Measurements from ENCODE around the gene UBE2B.

UBE2B gene

GRCh38 chr5:134422791-134423365 lies 51.5 kb downstream of the UBE2B start:
- no peak for TF ChIP-seq EZH2 (IDR thresholded peaks at IDR 0.05; ENCODE audit: borderline replicate concordance, low read depth, low read length, severe bottlenecking)
- TF ChIP-seq, protein P1, sequence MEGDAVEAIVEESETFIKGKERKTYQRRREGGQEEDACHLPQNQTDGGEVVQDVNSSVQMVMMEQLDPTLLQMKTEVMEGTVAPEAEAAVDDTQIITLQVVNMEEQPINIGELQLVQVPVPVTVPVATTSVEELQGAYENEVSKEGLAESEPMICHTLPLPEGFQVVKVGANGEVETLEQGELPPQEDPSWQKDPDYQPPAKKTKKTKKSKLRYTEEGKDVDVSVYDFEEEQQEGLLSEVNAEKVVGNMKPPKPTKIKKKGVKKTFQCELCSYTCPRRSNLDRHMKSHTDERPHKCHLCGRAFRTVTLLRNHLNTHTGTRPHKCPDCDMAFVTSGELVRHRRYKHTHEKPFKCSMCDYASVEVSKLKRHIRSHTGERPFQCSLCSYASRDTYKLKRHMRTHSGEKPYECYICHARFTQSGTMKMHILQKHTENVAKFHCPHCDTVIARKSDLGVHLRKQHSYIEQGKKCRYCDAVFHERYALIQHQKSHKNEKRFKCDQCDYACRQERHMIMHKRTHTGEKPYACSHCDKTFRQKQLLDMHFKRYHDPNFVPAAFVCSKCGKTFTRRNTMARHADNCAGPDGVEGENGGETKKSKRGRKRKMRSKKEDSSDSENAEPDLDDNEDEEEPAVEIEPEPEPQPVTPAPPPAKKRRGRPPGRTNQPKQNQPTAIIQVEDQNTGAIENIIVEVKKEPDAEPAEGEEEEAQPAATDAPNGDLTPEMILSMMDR (IDR thresholded peaks at IDR 0.05; ENCODE audit: borderline replicate concordance, extremely low read depth, low read length, poor library complexity, severe bottlenecking) = no peak
- Histone ChIP-seq H3K4me2 (ENCODE audit: insufficient read depth, low read length) (no peak overlapping the region), H3K9ac (ENCODE audit: low read depth, low read length) (no peak overlapping the region), H3K36me3 (ENCODE audit: insufficient read depth, low read length) (no peaks in the 10 kb centered on the region), H4K20me1 (ENCODE audit: insufficient read depth, low read length) (no peaks in the 10 kb centered on the region), H3K79me2 (ENCODE audit: insufficient read depth, low read length) (no peaks in the 10 kb centered on the region), H3K27me3 (ENCODE audit: insufficient read depth, low read length, poor library complexity) (peaks cover 2% of the 10 kb centered on the region), H2AFZ (ENCODE audit: low read depth, low read length) (no peak overlapping the region), H3K4me1 (ENCODE audit: insufficient read depth, low read length) (no peaks in the 10 kb centered on the region), H3K27ac (ENCODE audit: low read length) (no peak overlapping the region), H3K9me3 (ENCODE audit: insufficient read depth, low read length, severe bottlenecking) (no peaks in the 10 kb centered on the region), H3K4me3 (ENCODE audit: low read depth in 1 of 2, low read length in 2 of 2) (no peak overlapping the region)
- no peak for DNase-seq
- ATAC-seq (ENCODE audit: insufficient read depth, low read depth) = no peak

GRCh38 chr5:134423376-134423775 lies 52.0 kb downstream of the UBE2B start:
- Histone ChIP-seq H3K9ac (ENCODE audit: low read depth, low read length) (no peak overlapping the region), H3K4me1 (ENCODE audit: insufficient read depth, low read length) (no peaks in the 10 kb centered on the region), H3K27ac (ENCODE audit: low read length) (no peak overlapping the region), H3K79me2 (ENCODE audit: insufficient read depth, low read length) (no peaks in the 10 kb centered on the region), H2AFZ (ENCODE audit: low read depth, low read length) (no peak overlapping the region), H4K20me1 (ENCODE audit: insufficient read depth, low read length) (no peaks in the 10 kb centered on the region), H3K9me3 (ENCODE audit: insufficient read depth, low read length, severe bottlenecking) (no peaks in the 10 kb centered on the region), H3K4me2 (ENCODE audit: insufficient read depth, low read length) (no peak overlapping the region), H3K4me3 (ENCODE audit: low read depth in 1 of 2, low read length in 2 of 2) (no peak overlapping the region), H3K36me3 (ENCODE audit: insufficient read depth, low read length) (no peaks in the 10 kb centered on the region), H3K27me3 (ENCODE audit: insufficient read depth, low read length, poor library complexity) (peaks cover 2% of the 10 kb centered on the region)
- ATAC-seq (ENCODE audit: insufficient read depth, low read depth) (no peak), DNase-seq (no peak)
- no peak for TF ChIP-seq EZH2 (IDR thresholded peaks at IDR 0.05; ENCODE audit: borderline replicate concordance, low read depth, low read length, severe bottlenecking)
- TF ChIP-seq, protein P1 (IDR thresholded peaks at IDR 0.05; ENCODE audit: borderline replicate concordance, extremely low read depth, low read length, poor library complexity, severe bottlenecking) = no peak

DNA sequence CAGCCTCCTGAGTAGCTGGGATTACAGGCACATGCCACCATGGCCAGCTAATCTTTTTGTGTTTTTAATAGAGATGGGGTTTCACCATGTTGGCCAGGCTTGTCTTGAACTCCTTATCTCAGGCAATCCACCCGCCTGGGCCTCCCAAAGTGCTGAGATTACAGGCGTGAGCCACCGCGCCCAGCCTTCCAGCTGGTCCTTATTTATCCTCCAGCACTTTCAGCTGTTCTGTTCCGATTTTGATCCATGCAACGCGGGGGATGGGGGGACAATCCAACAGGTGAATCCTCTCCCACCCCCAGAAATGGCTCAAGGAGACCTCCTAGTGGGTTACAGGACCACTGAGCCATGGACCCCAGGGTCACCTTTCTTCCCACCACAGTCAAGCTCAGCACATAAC lies 55.0 kb downstream of the UBE2B start:
- Histone ChIP-seq H3K4me1 (ENCODE audit: insufficient read depth, low read length) (no peaks in the 10 kb centered on the region), H3K9me3 (ENCODE audit: insufficient read depth, low read length, severe bottlenecking) (no peaks in the 10 kb centered on the region), H3K27ac (ENCODE audit: low read length) (no peak overlapping the region), H4K20me1 (ENCODE audit: insufficient read depth, low read length) (no peaks in the 10 kb centered on the region), H3K4me2 (ENCODE audit: insufficient read depth, low read length) (no peak overlapping the region), H3K9ac (ENCODE audit: low read depth, low read length) (no peak overlapping the region), H3K36me3 (ENCODE audit: insufficient read depth, low read length) (no peaks in the 10 kb centered on the region), H3K4me3 (ENCODE audit: low read depth in 1 of 2, low read length in 2 of 2) (no peak overlapping the region), H3K79me2 (ENCODE audit: insufficient read depth, low read length) (no peaks in the 10 kb centered on the region), H2AFZ (ENCODE audit: low read depth, low read length) (no peak overlapping the region), H3K27me3 (ENCODE audit: insufficient read depth, low read length, poor library complexity) (peaks cover 15% of the 10 kb centered on the region)
- TF ChIP-seq EZH2 (IDR thresholded peaks at IDR 0.05; ENCODE audit: borderline replicate concordance, low read depth, low read length, severe bottlenecking) = no peak
- TF ChIP-seq, protein P1 (IDR thresholded peaks at IDR 0.05; ENCODE audit: borderline replicate concordance, extremely low read depth, low read length, poor library complexity, severe bottlenecking) = no peak
- DNase-seq (no peak), ATAC-seq (ENCODE audit: insufficient read depth, low read depth) (no peak)

Measured in DND-41 (cell line).